Esophagus squamous epithelium (tissue), 4 donors: Measurements from ENCODE around the gene CAMTA1.

Experiments
- POLR2A ChIP-seq, 4 donors: fragments of 450-650 bp; IDR thresholded peaks; one replicate each; pipeline ENCODE4 v1.6.1; 2017; ENCODE audit warnings: antibody characterized with exemption in 4 of 4, mild to moderate bottlenecking in 4 of 4, moderate library complexity in 3 of 4
- TF ChIP-seq, protein P1 (sequence below), 6 experiments: fragments of 450-650 bp in 4 of 6; fragments of 200-600 bp in 2 of 6; sonication (generic) in 2 of 6; IDR thresholded peaks; one replicate each; pipeline ENCODE4 v1.5.1; 2016 to 2019; ENCODE audit warnings: antibody characterized with exemption in 6 of 6, mild to moderate bottlenecking in 4 of 6, moderate library complexity in 4 of 6

DNA sequence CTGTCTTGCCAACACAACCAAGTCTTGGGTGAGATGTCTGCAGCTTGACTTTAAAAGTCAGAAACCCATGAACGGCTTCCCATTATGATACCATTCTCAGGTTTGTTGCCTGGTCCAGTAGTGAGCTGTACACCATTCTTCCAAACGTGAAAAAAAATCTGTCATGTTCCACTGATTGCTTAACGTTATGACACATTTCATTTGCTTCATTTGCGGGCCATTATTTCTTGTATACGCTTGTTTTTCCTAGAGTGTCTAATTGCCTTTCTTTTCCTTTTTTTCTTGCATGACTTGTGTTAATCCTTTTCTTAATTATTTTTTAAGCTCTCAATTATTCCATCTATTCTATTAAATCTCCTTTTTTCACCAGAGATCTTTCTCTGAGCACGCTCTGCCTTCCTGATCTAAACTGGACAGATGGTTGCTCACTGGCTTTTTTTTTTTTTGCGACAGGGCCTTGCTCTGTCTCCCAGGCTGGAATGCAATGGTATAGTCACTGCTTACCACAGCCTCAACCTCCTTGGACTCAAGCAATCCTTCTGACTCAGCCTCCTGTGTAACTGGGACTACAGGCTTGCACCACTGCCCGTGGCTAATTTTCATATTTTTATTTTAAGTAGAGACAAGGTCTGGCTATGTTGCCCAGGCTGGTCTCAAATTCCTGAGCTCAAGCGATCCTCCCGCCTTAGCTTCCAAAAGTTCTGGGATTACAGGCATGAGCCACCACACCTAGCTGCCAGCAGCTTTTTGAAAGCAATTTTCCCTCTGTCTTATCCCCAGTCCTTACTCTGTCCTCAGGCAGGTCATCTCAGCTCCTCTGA, 31.7 kb upstream of the CAMTA1 start:
- TF ChIP-seq, protein P1, sequence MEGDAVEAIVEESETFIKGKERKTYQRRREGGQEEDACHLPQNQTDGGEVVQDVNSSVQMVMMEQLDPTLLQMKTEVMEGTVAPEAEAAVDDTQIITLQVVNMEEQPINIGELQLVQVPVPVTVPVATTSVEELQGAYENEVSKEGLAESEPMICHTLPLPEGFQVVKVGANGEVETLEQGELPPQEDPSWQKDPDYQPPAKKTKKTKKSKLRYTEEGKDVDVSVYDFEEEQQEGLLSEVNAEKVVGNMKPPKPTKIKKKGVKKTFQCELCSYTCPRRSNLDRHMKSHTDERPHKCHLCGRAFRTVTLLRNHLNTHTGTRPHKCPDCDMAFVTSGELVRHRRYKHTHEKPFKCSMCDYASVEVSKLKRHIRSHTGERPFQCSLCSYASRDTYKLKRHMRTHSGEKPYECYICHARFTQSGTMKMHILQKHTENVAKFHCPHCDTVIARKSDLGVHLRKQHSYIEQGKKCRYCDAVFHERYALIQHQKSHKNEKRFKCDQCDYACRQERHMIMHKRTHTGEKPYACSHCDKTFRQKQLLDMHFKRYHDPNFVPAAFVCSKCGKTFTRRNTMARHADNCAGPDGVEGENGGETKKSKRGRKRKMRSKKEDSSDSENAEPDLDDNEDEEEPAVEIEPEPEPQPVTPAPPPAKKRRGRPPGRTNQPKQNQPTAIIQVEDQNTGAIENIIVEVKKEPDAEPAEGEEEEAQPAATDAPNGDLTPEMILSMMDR (IDR thresholded peaks at IDR 0.05): no peak
- TF ChIP-seq POLR2A (IDR thresholded peaks at IDR 0.05): no peak
